SK-N-SH treated with all-trans-retinoic acid at 6 μM for 48 hours (cell line): ENCODE data around the gene GJB3.

ENCODE experiments used
- ATAC-seq: fragments of 200-7000 bp; cut with Tn5 transposase; 3 replicates; pipeline ENCODE4 v1.9.1; 2020; ENCODE audit warnings: mild to moderate bottlenecking, moderate library complexity
- ARNTL ChIP-seq: fragments of 450-650 bp; formaldehyde crosslinking; IDR thresholded peaks from 2 replicates; pipeline ENCODE4 v1.5.0; 2020; ENCODE audit warnings: low read depth, mild to moderate bottlenecking, moderate library complexity, borderline replicate concordance
- BACH2 ChIP-seq: fragments of 250-450 bp; sonication (Bioruptor Pico); IDR thresholded peaks from 2 replicates; pipeline ENCODE4 v1.9.0; 2021; ENCODE audit warnings: mild to moderate bottlenecking, borderline replicate concordance
- CSDC2 ChIP-seq: fragments of 250-450 bp; sonication (Bioruptor Pico); IDR thresholded peaks from 2 replicates; pipeline ENCODE4 v1.5.0; 2020; ENCODE audit warnings: mild to moderate bottlenecking, moderate library complexity
- CSRNP3 ChIP-seq: fragments of 250-450 bp; sonication (Bioruptor Pico); IDR thresholded peaks from 2 replicates; pipeline ENCODE4 v1.5.1; 2021; ENCODE audit warnings: mild to moderate bottlenecking, moderate library complexity
- ESRRG ChIP-seq: fragments of 250-450 bp; sonication (Bioruptor Pico); IDR thresholded peaks from 2 replicates; pipeline ENCODE4 v1.6.1; 2021; ENCODE audit warnings: mild to moderate bottlenecking
- OSR1 ChIP-seq: fragments of 250-450 bp; sonication (Bioruptor Pico); IDR thresholded peaks from 2 replicates; pipeline ENCODE4 v1.8.0; 2022; ENCODE audit warnings: moderate library complexity, mild to moderate bottlenecking, inconsistent platforms
- POU6F1 ChIP-seq: fragments of 250-450 bp; sonication (Bioruptor Pico); IDR thresholded peaks from 2 replicates; pipeline ENCODE4 v1.8.0; 2021; ENCODE audit warnings: low read depth, mild to moderate bottlenecking, moderate library complexity, borderline replicate concordance
- PPARA ChIP-seq: fragments of 250-450 bp; sonication (Bioruptor Pico); IDR thresholded peaks from 2 replicates; pipeline ENCODE4 v1.5.0; 2020; ENCODE audit warnings: mild to moderate bottlenecking, borderline replicate concordance
- RARB ChIP-seq: fragments of 250-450 bp; sonication (Bioruptor Pico); IDR thresholded peaks from 2 replicates; pipeline ENCODE4 v1.8.0; 2021; ENCODE audit warnings: mild to moderate bottlenecking, moderate library complexity
- SNAI2 ChIP-seq: fragments of 250-450 bp; sonication (Bioruptor Pico); IDR thresholded peaks from 2 replicates; pipeline ENCODE4 v1.5.0; 2020; ENCODE audit warnings: mild to moderate bottlenecking, moderate library complexity
- TCF4 ChIP-seq: fragments of 250-450 bp; sonication (Bioruptor Pico); IDR thresholded peaks from 2 replicates; pipeline ENCODE4 v1.8.0; 2021; ENCODE audit warnings: mild to moderate bottlenecking, moderate library complexity, borderline replicate concordance
- TOX ChIP-seq: fragments of 250-450 bp; sonication (Bioruptor Pico); IDR thresholded peaks from 2 replicates; pipeline ENCODE4 v1.8.0; 2021; ENCODE audit warnings: mild to moderate bottlenecking, moderate library complexity, borderline replicate concordance
- TSHZ2 ChIP-seq: fragments of 250-450 bp; sonication (Bioruptor Pico); IDR thresholded peaks from 2 replicates; pipeline ENCODE4 v1.5.0; 2020; ENCODE audit warnings: mild to moderate bottlenecking, moderate library complexity
- ZC3H10 ChIP-seq: fragments of 250-450 bp; sonication (Bioruptor Pico); IDR thresholded peaks from 2 replicates; pipeline ENCODE4 v1.5.1; 2021; ENCODE audit warnings: mild to moderate bottlenecking, moderate library complexity
- ZFP3 ChIP-seq: fragments of 250-450 bp; sonication (Bioruptor Pico); IDR thresholded peaks from 2 replicates; pipeline ENCODE4 v1.5.0; 2020; ENCODE audit warnings: mild to moderate bottlenecking, moderate library complexity
- ZFP30 ChIP-seq: fragments of 450-650 bp; formaldehyde crosslinking; IDR thresholded peaks from 2 replicates; pipeline ENCODE4 v1.5.0; 2022; ENCODE audit warnings: mild to moderate bottlenecking, moderate library complexity
- ZNF565 ChIP-seq: fragments of 450-650 bp; formaldehyde crosslinking; conservative IDR thresholded peaks from 2 replicates; pipeline ENCODE4 v1.5.0; 2020; ENCODE audit warnings: low read depth, mild to moderate bottlenecking, moderate library complexity
- ZNF70 ChIP-seq: fragments of 450-650 bp; formaldehyde crosslinking; IDR thresholded peaks from 2 replicates; pipeline ENCODE4 v1.5.0; 2020; ENCODE audit warnings: mild to moderate bottlenecking, moderate library complexity
- ZNF8 ChIP-seq: fragments of 450-650 bp; formaldehyde crosslinking; IDR thresholded peaks from 2 replicates; pipeline ENCODE4 v1.5.0; 2020; ENCODE audit warnings: mild to moderate bottlenecking, moderate library complexity
- TF ChIP-seq, protein P1 (sequence below): fragments of 250-450 bp; sonication (Bioruptor Pico); IDR thresholded peaks from 2 replicates; pipeline ENCODE4 v1.5.1; 2020; ENCODE audit warnings: low read depth, mild to moderate bottlenecking, moderate library complexity

GJB3 gene

GRCh38 chr1:34785231-34785874 lies 4.3 kb downstream of the GJB3 start (continued):
- TF ChIP-seq TSHZ2 (CRISPR knock-in tag) = no peak

DNA sequence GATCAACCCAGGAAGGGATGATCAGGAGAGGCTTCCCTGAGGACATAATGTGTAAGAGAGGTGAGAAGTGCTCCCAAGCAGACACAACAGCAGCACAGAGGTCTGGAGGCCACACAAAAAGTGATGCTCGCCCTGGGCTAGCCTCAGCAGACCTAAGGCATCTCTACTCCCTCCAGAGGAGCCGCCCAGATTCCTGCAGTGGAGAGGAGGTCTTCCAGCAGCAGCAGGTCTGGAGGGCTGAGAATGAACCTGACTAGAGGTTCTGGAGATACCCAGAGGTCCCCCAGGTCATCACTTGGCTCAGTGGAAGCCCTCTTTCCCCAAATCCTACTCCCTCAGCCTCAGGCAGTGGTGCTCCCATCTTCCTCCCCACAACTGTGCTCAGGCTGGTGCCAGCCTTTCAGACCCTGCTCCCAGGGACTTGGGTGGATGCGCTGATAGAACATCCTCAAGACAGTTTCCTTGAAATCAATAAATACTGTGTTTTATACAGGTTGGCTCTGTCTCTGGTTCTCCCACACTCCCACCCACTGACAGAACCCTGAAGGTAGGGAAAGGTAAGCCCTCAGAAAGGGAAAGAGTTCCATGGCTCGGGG lies 5.0 kb downstream of the GJB3 start:
- ATAC-seq = peak; percentile 27
- TF ChIP-seq ESRRG (CRISPR knock-in tag) = no peak
- no peak for TF ChIP-seq SNAI2
- no peak for TF ChIP-seq TOX (CRISPR knock-in tag)
- TF ChIP-seq PPARA (CRISPR knock-in tag) = no peak
- no peak for TF ChIP-seq ZNF70
- no peak for TF ChIP-seq OSR1
- no peak for TF ChIP-seq TSHZ2 (CRISPR knock-in tag)

DNA sequence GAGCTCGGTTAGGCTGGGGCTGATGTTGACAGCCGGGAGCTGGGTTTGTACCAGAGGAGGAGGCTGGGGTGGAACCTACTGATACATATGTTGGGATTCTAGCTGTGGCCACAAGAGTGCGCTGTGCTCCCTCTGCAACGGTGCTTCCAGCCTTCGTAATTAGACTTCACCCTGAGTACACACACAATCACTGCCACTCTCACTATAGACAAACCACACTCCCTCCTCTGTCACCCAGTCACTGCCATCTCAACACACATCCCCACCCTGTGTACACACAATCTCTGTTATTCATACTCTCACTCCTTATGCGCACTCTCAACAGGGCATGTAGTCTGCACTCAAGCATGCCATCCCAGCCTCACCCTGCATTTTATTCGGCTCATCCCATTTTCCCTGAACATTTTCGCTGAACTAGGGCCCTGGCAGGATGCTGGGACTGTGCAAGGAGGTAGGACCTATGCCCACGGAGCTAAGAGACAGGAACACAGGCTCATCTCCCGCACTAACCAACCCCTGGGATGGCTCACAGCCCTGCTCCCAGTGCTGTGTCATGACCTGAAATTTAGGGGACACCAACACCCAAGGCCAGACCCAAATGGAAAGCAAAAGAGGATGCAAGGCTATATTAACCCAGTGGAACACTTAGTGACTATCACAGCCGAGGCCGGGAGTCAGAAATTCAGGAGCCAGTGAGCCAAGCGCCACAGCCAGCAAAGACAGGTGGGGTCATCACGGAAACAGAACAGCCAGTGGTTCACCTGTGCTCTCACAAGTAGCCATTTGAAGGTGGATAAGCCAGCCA lies 5.7 kb downstream of the GJB3 start:
- TF ChIP-seq, protein P1, sequence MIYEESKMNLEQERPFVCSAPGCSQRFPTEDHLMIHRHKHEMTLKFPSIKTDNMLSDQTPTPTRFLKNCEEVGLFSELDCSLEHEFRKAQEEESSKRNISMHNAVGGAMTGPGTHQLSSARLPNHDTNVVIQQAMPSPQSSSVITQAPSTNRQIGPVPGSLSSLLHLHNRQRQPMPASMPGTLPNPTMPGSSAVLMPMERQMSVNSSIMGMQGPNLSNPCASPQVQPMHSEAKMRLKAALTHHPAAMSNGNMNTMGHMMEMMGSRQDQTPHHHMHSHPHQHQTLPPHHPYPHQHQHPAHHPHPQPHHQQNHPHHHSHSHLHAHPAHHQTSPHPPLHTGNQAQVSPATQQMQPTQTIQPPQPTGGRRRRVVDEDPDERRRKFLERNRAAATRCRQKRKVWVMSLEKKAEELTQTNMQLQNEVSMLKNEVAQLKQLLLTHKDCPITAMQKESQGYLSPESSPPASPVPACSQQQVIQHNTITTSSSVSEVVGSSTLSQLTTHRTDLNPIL = no peak
- no peak for TF ChIP-seq ZFP30 (CRISPR knock-in tag)
- TF ChIP-seq ESRRG (CRISPR knock-in tag) = no peak
- TF ChIP-seq POU6F1 = no peak
- no peak for TF ChIP-seq ZNF8
- TF ChIP-seq BACH2 (CRISPR knock-in tag) = no peak
- no peak for TF ChIP-seq ZC3H10 (CRISPR knock-in tag)
- no peak for TF ChIP-seq TSHZ2 (CRISPR knock-in tag)
- TF ChIP-seq TCF4 (CRISPR knock-in tag) = no peak
- TF ChIP-seq RARB (CRISPR knock-in tag) = no peak
- no peak for TF ChIP-seq PPARA (CRISPR knock-in tag)
- TF ChIP-seq CSDC2 = no peak
- no peak for TF ChIP-seq CSRNP3 (CRISPR knock-in tag)
- no peak for TF ChIP-seq ZNF70
- no peak for TF ChIP-seq ARNTL
- TF ChIP-seq ZNF565 (CRISPR knock-in tag) = no peak
- TF ChIP-seq ZFP3 = no peak
- no peak for TF ChIP-seq TOX (CRISPR knock-in tag)
- peak; percentile 93 for ATAC-seq
